ENCODE results near the gene KMT5B.

KMT5B gene

GRCh38 chr11:68142441-68143309, 70.4 kb downstream of the KMT5B start:
- H3K4me1 ChIP-seq (ENCODE audit: insufficient read depth, low read length) = peaks cover 6% of the 10 kb centered on the region
- H3K36me3 ChIP-seq (ENCODE audit: insufficient read depth, low read length) = no peaks in the 10 kb centered on the region
- no peaks in the 10 kb centered on the region for H3K27me3 ChIP-seq (ENCODE audit: insufficient read depth, low read length)
- H2AFZ ChIP-seq (ENCODE audit: low read depth, low read length) = no peak overlapping the region
- no peaks in the 10 kb centered on the region for H3K9me3 ChIP-seq (ENCODE audit: low read length)
- no peak overlapping the region for H3K4me3 ChIP-seq (ENCODE audit: low read length)

GRCh38 chr11:68142028-68142412, 71.1 kb downstream of the KMT5B start:
- no peaks in the 10 kb centered on the region for H3K27me3 ChIP-seq (ENCODE audit: insufficient read depth, low read length)
- H2AFZ ChIP-seq (ENCODE audit: low read depth, low read length) = no peak overlapping the region
- no peaks in the 10 kb centered on the region for H3K36me3 ChIP-seq (ENCODE audit: insufficient read depth, low read length)
- peaks cover 6% of the 10 kb centered on the region for H3K4me1 ChIP-seq (ENCODE audit: insufficient read depth, low read length)
- no peak overlapping the region for H3K4me3 ChIP-seq (ENCODE audit: low read length)
- no peaks in the 10 kb centered on the region for H3K9me3 ChIP-seq (ENCODE audit: low read length)

GRCh38 chr11:68141246-68142027, 71.7 kb downstream of the KMT5B start:
- Histone ChIP-seq H3K4me1 (ENCODE audit: insufficient read depth, low read length) (peaks cover 6% of the 10 kb centered on the region), H3K36me3 (ENCODE audit: insufficient read depth, low read length) (no peaks in the 10 kb centered on the region), H3K4me3 (ENCODE audit: low read length) (no peak overlapping the region), H3K9me3 (ENCODE audit: low read length) (no peaks in the 10 kb centered on the region), H2AFZ (ENCODE audit: low read depth, low read length) (no peak overlapping the region), H3K27me3 (ENCODE audit: insufficient read depth, low read length) (no peaks in the 10 kb centered on the region)

- H3K9me3 ChIP-seq (ENCODE audit: low read length) = no peaks in the 10 kb centered on the region
- no peaks in the 10 kb centered on the region for H3K36me3 ChIP-seq (ENCODE audit: insufficient read depth, low read length)
- no peak overlapping the region for H3K4me3 ChIP-seq (ENCODE audit: low read length)
- peaks cover 6% of the 10 kb centered on the region for H3K4me1 ChIP-seq (ENCODE audit: insufficient read depth, low read length)
- H3K27me3 ChIP-seq (ENCODE audit: insufficient read depth, low read length) = no peaks in the 10 kb centered on the region
- no peak overlapping the region for H2AFZ ChIP-seq (ENCODE audit: low read depth, low read length)
Observed at GRCh38 chr11:68140496-68141245, 72.4 kb downstream of the KMT5B start.

GRCh38 chr11:68138237-68138636, 74.9 kb downstream of the KMT5B start:
- Histone ChIP-seq H3K9me3 (ENCODE audit: low read length) (peaks cover 3% of the 10 kb centered on the region), H3K4me1 (ENCODE audit: insufficient read depth, low read length) (peaks cover 6% of the 10 kb centered on the region), H3K36me3 (ENCODE audit: insufficient read depth, low read length) (no peaks in the 10 kb centered on the region), H2AFZ (ENCODE audit: low read depth, low read length) (no peak overlapping the region), H3K27me3 (ENCODE audit: insufficient read depth, low read length) (no peaks in the 10 kb centered on the region), H3K4me3 (ENCODE audit: low read length) (no peak overlapping the region)

GRCh38 chr11:68137833-68138232, 75.3 kb downstream of the KMT5B start:
- Histone ChIP-seq H3K27me3 (ENCODE audit: insufficient read depth, low read length) (no peaks in the 10 kb centered on the region), H3K9me3 (ENCODE audit: low read length) (peaks cover 3% of the 10 kb centered on the region), H3K36me3 (ENCODE audit: insufficient read depth, low read length) (no peaks in the 10 kb centered on the region), H2AFZ (ENCODE audit: low read depth, low read length) (no peak overlapping the region), H3K4me1 (ENCODE audit: insufficient read depth, low read length) (peaks cover 6% of the 10 kb centered on the region), H3K4me3 (ENCODE audit: low read length) (no peak overlapping the region)

GRCh38 chr11:68136866-68137265, 76.2 kb downstream of the KMT5B start:
- no peaks in the 10 kb centered on the region for H3K27me3 ChIP-seq (ENCODE audit: insufficient read depth, low read length)
- no peak overlapping the region for H2AFZ ChIP-seq (ENCODE audit: low read depth, low read length)
- peaks cover 6% of the 10 kb centered on the region for H3K4me1 ChIP-seq (ENCODE audit: insufficient read depth, low read length)
- H3K36me3 ChIP-seq (ENCODE audit: insufficient read depth, low read length) = no peaks in the 10 kb centered on the region
- peaks cover 3% of the 10 kb centered on the region for H3K9me3 ChIP-seq (ENCODE audit: low read length)
- H3K4me3 ChIP-seq (ENCODE audit: low read length) = no peak overlapping the region

GRCh38 chr11:68135161-68135560, 77.9 kb downstream of the KMT5B start:
- peaks cover 6% of the 10 kb centered on the region for H3K4me1 ChIP-seq (ENCODE audit: insufficient read depth, low read length)
- H2AFZ ChIP-seq (ENCODE audit: low read depth, low read length) = no peak overlapping the region
- H3K36me3 ChIP-seq (ENCODE audit: insufficient read depth, low read length) = no peaks in the 10 kb centered on the region
- H3K4me3 ChIP-seq (ENCODE audit: low read length) = no peak overlapping the region
- H3K27me3 ChIP-seq (ENCODE audit: insufficient read depth, low read length) = no peaks in the 10 kb centered on the region
- H3K9me3 ChIP-seq (ENCODE audit: low read length) = peaks cover 4% of the 10 kb centered on the region

GRCh38 chr11:68133761-68134160, 79.3 kb downstream of the KMT5B start:
- peaks cover 8% of the 10 kb centered on the region for H3K9me3 ChIP-seq (ENCODE audit: low read length)
- no peak overlapping the region for H2AFZ ChIP-seq (ENCODE audit: low read depth, low read length)
- H3K27me3 ChIP-seq (ENCODE audit: insufficient read depth, low read length) = no peaks in the 10 kb centered on the region
- H3K36me3 ChIP-seq (ENCODE audit: insufficient read depth, low read length) = no peaks in the 10 kb centered on the region
- H3K4me3 ChIP-seq (ENCODE audit: low read length) = no peak overlapping the region
- peaks cover 6% of the 10 kb centered on the region for H3K4me1 ChIP-seq (ENCODE audit: insufficient read depth, low read length)

- Histone ChIP-seq H3K4me1 (ENCODE audit: insufficient read depth, low read length) (no peaks in the 10 kb centered on the region), H3K36me3 (ENCODE audit: insufficient read depth, low read length) (no peaks in the 10 kb centered on the region), H3K27me3 (ENCODE audit: insufficient read depth, low read length) (no peaks in the 10 kb centered on the region), H3K9me3 (ENCODE audit: low read length) (peaks cover 8% of the 10 kb centered on the region), H3K4me3 (ENCODE audit: low read length) (no peak overlapping the region), H2AFZ (ENCODE audit: low read depth, low read length) (no peak overlapping the region)
Observed at GRCh38 chr11:68130121-68130520, 83.0 kb downstream of the KMT5B start.

GRCh38 chr11:68128682-68129327, 84.3 kb downstream of the KMT5B start:
- peaks cover 7% of the 10 kb centered on the region for H3K9me3 ChIP-seq (ENCODE audit: low read length)
- H3K27me3 ChIP-seq (ENCODE audit: insufficient read depth, low read length) = no peaks in the 10 kb centered on the region
- H3K4me1 ChIP-seq (ENCODE audit: insufficient read depth, low read length) = no peaks in the 10 kb centered on the region
- no peaks in the 10 kb centered on the region for H3K36me3 ChIP-seq (ENCODE audit: insufficient read depth, low read length)
- H3K4me3 ChIP-seq (ENCODE audit: low read length) = no peak overlapping the region
- H2AFZ ChIP-seq (ENCODE audit: low read depth, low read length) = no peak overlapping the region

- H3K9me3 ChIP-seq (ENCODE audit: low read length) = peaks cover 5% of the 10 kb centered on the region
- H3K4me1 ChIP-seq (ENCODE audit: insufficient read depth, low read length) = no peaks in the 10 kb centered on the region
- no peaks in the 10 kb centered on the region for H3K36me3 ChIP-seq (ENCODE audit: insufficient read depth, low read length)
- no peak overlapping the region for H2AFZ ChIP-seq (ENCODE audit: low read depth, low read length)
- no peaks in the 10 kb centered on the region for H3K27me3 ChIP-seq (ENCODE audit: insufficient read depth, low read length)
- no peak overlapping the region for H3K4me3 ChIP-seq (ENCODE audit: low read length)
Observed at GRCh38 chr11:68127714-68128681, 85.1 kb downstream of the KMT5B start.

All from neuron (in vitro differentiated cells).